C4-2B (cell line): ENCODE results near the gene TAS2R43.
"Not testable (repeated sequence)": the region's sequence is repeated elsewhere in the genome, so short reads cannot be mapped to it uniquely, and the experiment has no call there.

Source experiments
- CTCF ChIP-seq: fragments of 450-650 bp; conservative IDR thresholded peaks from 2 replicates; pipeline ENCODE4 v1.5.1; 2017; ENCODE audit warnings: mild to moderate bottlenecking
- ZFX ChIP-seq: fragments of 450-650 bp; IDR thresholded peaks from 2 replicates; pipeline ENCODE4 v1.6.1; 2017

- TF ChIP-seq CTCF, ZFX: not testable (repeated sequence)
Measured at GRCh38 chr12:11114130-11114529, 22.0 kb upstream of the TAS2R43 start.
